K562 (cell line): ENCODE data around the gene TDRD12. TPM values are rescaled to one million over a fixed set of nuclear protein-coding genes. Genes with fewer than 3 reads are reported as not detected.

Source experiments
- CC2D1A ChIP-seq: fragments of 450-650 bp; IDR thresholded peaks from 2 replicates; pipeline ENCODE4 v1.6.1; 2017; ENCODE audit warnings: mild to moderate bottlenecking
- L3MBTL2 ChIP-seq: fragments of 450-650 bp; IDR thresholded peaks from 2 replicates; pipeline ENCODE4 v1.6.1; 2016; ENCODE audit warnings: mild to moderate bottlenecking, moderate library complexity
- MGA ChIP-seq: fragments of 450-650 bp; IDR thresholded peaks from 2 replicates; pipeline ENCODE4 v1.6.1; 2016; ENCODE audit warnings: mild to moderate bottlenecking, moderate library complexity
- SMARCC2 ChIP-seq: fragments of 450-650 bp; IDR thresholded peaks from 2 replicates; pipeline ENCODE4 v1.6.1; 2017; ENCODE audit warnings: antibody characterized with exemption, moderate library complexity, mild to moderate bottlenecking, low read depth
- TEAD1 ChIP-seq, 2 experiments: fragments of 450-650 bp in 1 of 2; sonication (generic) in 1 of 2; formaldehyde crosslinking; IDR thresholded peaks; 2 replicates each; pipeline versions ENCODE4 v1.4.0 to v1.8.0; 2020 to 2022; ENCODE audit warnings: mild to moderate bottlenecking in 2 of 2, missing genetic modification reagents in 1 of 2
- ZBTB7A ChIP-seq: IDR thresholded peaks from 2 replicates; pipeline ENCODE4 v1.6.1; 2011; ENCODE audit warnings: low read depth, mild to moderate bottlenecking, low read length, moderate library complexity, borderline replicate concordance; ENCODE audit not compliant: control insufficient read depth
- ZNF592 ChIP-seq: fragments of 450-650 bp; IDR thresholded peaks from 2 replicates; pipeline ENCODE4 v1.6.1; 2017; ENCODE audit warnings: antibody characterized with exemption, mild to moderate bottlenecking
- ZNF639 ChIP-seq, 2 experiments: fragments of 200-800 bp in 1 of 2; sonication (Bioruptor generic) in 1 of 2; sonication (generic) in 1 of 2; formaldehyde crosslinking in 1 of 2; IDR thresholded peaks in 1 of 2; conservative IDR thresholded peaks in 1 of 2; 2 replicates each; pipeline versions ENCODE4 v1.5.0 to v1.6.1; 2016 to 2020; ENCODE audit warnings: missing compliant biosample characterization in 1 of 2, missing genetic modification characterization in 1 of 2, missing genetic modification reagents in 1 of 2
- polyA plus RNA-seq, 8 experiments: library from polyadenylated mRNA; depleted of rRNA in 4 of 8; stranded (reverse) in 5 of 8; unstranded in 3 of 8; fragments of >200 nt; fragmentation: Nextera tagmentation in 2 of 8; fragmentation: Illumina TruSeq in 1 of 8; extraction: Ambion mirVana in 2 of 8; extraction: Trizol in 1 of 8; gene quantifications; 2 replicates each; pipeline versions ENCODE4 v1.2.1 to v1.2.3, GENCODE V29; 2011 to 2014; ENCODE audit warnings: inconsistent platforms in 1 of 8, missing spikeins in 1 of 8
- total RNA-seq, 7 experiments: library from RNA; depleted of rRNA in 6 of 7; stranded (reverse); fragments of >200 nt in 6 of 7; fragmentation: Illumina TruSeq in 2 of 7; extraction: Trizol in 2 of 7; gene quantifications; 2 replicates each; pipeline versions ENCODE4 v1.2.1 to v1.2.3, GENCODE V29; 2011 to 2021; ENCODE audit warnings: low replicate concordance in 1 of 7

The TDRD12 gene
- total and polyA plus RNA-seq, 9 of the 15 experiments (the other 6 are each of a cell fraction or from before 2014, with no cell fraction given), result 0.03 TPM; not detected in 8

- TF ChIP-seq ZBTB7A (peak; percentile 54; the same call in 1 of the 2 replicates), ZNF592 (0 out of 2 replicates have a peak, but pooled peaks have one; percentile 28), ZNF639 (CRISPR knock-in tag; conservative IDR thresholded peaks at IDR 0.05 in 1 of 2, IDR thresholded peaks at IDR 0.05 in 1 of 2) (peak in 1 of 2 experiments; percentile 25; a peak in 1 of 4 replicates), CC2D1A (no peak), SMARCC2 (no peak), TEAD1 (CRISPR knock-in tag; IDR thresholded peaks at IDR 0.05) (0 out of 4 replicates have a peak, but pooled peaks of 1 of the 2 experiments have one; percentile 47), L3MBTL2 (peak; percentile 56; the same call in 1 of the 2 replicates), MGA (peak; percentile 85)
Observed at GRCh38 chr19:32674153-32674930, 45.2 kb upstream of the TDRD12 start (continued).
